NCI-H446 treated with DMSO at 0.1 percent for 48 hours (cell line): ENCODE data around the gene FCGR3A.
"Not testable (repeated sequence)": the region's sequence is repeated elsewhere in the genome, so short reads cannot be mapped to it uniquely, and the experiment has no call there.

Source experiments
- DNase-seq: peaks from one replicate; lab custom pipeline; 2025; lab: John Stamatoyannopoulos, UW

FCGR3A gene

DNA sequence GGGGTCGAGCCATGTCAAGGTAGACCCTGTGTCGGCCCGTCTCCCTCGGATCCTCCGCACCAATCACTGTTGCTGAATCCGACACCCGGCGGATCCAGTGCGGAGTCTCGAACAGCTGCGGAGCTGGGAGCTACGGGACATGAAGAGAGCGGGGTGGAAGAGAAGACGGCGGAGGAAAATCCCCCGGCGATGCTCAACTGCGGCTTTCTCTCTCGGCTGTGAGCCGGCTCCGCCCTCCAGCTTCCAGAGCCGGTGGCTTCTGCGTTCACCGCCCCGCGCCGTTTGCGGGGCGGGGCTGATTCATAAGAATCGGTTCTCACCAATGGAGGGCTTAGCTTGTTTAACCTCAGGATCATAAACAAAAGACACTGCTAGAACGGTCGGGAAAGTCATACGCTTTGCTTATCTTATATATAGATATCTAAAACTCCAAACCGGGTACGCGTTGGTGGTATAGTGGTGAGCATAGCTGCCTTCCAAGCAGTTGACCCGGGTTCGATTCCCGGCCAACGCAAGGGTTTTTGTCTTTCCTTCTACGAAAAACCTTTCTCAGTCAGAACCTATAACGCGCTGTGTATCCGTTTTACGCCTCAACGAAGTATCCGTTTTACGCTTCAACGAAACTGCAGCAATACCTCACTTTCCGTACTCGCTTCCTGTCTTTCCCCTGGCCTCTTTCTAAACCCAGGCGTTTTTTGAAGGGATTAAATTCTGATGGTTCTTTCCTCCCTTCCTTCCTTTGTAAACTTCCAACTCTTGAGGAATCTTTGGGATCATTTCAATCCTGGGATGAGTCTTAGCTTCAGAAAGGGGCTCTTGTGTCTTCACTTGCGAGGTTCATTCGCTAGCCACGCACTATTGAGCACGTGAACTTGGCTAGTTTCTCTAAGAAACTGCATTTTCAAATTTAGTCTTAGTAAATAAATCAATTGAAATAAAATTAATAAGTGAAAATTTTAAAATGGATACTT is 18.7 kb downstream of the FCGR3A start:
- peak; percentile 93 for DNase-seq

- DNase-seq, result peak; percentile 35
Observed at GRCh38 chr1:161530158-161530557, 19.5 kb downstream of the FCGR3A start.

GRCh38 chr1:161529463-161530104 is 20.0 kb downstream of the FCGR3A start:
- DNase-seq, result not testable (repeated sequence)

GRCh38 chr1:161528550-161528949 is 21.1 kb downstream of the FCGR3A start:
- not testable (repeated sequence) for DNase-seq

DNA sequence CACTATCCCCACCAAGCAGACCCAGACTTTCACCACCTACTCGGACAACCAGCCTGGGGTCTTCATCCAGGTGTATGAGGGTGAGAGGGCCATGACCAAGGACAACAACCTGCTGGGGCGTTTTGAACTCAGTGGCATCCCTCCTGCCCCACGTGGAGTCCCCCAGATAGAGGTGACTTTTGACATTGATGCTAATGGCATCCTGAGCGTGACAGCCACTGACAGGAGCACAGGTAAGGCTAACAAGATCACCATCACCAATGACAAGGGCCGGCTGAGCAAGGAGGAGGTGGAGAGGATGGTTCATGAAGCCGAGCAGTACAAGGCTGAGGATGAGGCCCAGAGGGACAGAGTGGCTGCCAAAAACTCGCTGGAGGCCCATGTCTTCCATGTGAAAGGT is 23.7 kb downstream of the FCGR3A start:
- DNase-seq, result not testable (repeated sequence)

DNA sequence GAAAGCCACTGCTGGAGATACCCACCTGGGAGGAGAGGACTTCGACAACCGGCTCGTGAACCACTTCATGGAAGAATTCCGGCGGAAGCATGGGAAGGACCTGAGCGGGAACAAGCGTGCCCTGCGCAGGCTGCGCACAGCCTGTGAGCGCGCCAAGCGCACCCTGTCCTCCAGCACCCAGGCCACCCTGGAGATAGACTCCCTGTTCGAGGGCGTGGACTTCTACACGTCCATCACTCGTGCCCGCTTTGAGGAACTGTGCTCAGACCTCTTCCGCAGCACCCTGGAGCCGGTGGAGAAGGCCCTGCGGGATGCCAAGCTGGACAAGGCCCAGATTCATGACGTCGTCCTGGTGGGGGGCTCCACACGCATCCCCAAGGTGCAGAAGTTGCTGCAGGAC is 24.3 kb downstream of the FCGR3A start:
- not testable (repeated sequence) for DNase-seq

DNA sequence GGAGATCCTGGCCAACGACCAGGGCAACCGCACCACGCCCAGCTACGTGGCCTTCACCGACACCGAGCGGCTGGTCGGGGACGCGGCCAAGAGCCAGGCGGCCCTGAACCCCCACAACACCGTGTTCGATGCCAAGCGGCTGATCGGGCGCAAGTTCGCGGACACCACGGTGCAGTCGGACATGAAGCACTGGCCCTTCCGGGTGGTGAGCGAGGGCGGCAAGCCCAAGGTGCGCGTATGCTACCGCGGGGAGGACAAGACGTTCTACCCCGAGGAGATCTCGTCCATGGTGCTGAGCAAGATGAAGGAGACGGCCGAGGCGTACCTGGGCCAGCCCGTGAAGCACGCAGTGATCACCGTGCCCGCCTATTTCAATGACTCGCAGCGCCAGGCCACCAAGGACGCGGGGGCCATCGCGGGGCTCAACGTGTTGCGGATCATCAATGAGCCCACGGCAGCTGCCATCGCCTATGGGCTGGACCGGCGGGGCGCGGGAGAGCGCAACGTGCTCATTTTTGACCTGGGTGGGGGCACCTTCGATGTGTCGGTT is 24.8 kb downstream of the FCGR3A start:
- DNase-seq, result not testable (repeated sequence)

DNA sequence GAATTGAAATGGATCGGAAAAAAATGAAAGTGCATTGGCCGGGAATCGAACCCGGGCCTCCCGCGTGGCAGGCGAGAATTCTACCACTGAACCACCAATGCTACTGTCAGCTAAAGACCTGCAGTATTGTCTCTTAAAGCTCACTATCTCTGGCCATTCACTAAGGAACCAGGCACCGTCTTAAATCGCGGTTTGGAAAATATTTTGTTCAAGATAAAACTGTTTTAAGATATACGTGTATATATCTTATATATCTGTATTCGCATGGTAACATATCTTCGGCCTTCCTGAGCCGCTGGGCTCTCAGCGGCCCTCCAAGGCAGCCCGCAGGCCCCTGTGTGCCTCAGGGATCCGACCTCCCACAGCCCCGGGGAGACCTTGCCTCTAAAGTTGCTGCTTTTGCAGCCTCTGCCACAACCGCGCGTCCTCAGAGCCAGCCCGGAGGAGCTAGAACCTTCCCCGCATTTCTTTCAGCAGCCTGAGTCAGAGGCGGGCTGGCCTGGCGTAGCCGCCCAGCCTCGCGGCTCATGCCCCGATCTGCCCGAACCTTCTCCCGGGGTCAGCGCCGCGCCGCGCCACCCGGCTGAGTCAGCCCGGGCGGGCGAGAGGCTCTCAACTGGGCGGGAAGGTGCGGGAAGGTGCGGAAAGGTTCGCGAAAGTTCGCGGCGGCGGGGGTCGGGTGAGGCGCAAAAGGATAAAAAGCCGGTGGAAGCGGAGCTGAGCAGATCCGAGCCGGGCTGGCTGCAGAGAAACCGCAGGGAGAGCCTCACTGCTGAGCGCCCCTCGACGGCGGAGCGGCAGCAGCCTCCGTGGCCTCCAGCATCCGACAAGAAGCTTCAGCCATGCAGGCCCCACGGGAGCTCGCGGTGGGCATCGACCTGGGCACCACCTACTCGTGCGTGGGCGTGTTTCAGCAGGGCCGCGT is 25.5 kb downstream of the FCGR3A start, which contains the start of gene HSPA6:
Gene HSPA6, plus strand, starts transcription at position 724 of the 925 bp plus-strand sequence. Its CDS starts 119 bp downstream, at position 843.
- peak; percentile 52 for DNase-seq

- not testable (repeated sequence) for DNase-seq
Observed at GRCh38 chr1:161523041-161523816, 26.4 kb downstream of the FCGR3A start.

GRCh38 chr1:161513953-161514352 is 35.7 kb downstream of the FCGR3A start:
- not testable (repeated sequence) for DNase-seq

GRCh38 chr1:161513448-161513780 is 36.2 kb downstream of the FCGR3A start:
- not testable (repeated sequence) for DNase-seq

- DNase-seq, result not testable (repeated sequence)
Observed at GRCh38 chr1:161512636-161513447, 36.8 kb downstream of the FCGR3A start.

DNA sequence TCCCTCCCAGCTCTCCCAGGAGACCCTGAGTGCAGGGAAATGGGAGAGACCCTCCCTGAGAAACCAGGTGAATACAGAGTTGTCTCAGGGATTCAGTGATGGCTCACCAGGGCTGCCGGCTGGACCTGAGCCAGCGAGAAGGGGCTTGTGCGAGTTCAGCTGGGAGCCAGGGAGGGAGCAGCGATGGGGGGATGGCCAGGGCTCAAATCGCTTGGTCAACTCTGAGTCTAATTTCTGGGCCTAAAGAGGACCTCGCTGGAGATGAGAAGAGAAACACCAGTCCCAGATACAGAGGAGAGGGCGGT is 37.9 kb downstream of the FCGR3A start:
- DNase-seq, result no peak

DNA sequence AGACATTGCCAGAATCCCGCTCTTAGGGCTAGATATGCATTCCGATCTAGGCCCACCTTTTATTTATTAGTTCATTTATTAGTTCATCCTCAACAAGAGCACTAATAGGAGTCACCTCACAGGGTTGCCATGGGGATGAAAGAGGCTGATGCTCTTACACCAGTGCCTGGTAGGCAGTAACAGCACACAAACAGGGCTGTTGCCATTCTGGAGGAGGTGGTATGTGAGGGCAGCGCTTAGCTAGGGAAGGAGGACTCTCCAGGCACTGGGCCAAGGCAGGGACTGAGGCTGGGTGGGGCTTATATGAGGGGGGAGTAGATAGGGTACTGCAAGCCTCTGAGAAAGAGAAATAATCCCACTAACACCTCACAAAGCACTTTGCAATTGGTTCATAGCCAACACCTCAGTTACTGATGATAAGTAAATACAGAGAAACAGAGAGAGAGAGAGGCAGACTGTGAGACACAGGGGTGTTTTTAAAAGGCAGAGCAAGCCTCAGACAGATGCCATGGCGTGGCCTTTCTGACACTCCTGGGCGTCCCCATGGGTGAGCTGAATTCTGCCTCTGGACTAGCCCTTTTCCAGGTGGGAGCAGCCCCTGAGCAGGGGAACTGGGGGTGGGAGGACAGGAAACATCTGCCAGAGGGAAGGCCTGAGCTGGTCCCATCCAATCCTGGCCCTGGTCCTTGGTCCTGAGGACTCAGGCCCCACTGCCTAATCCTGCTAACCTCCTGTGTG is 38.4 kb downstream of the FCGR3A start:
- no peak for DNase-seq

GRCh38 chr1:161510477-161510876 is 39.1 kb downstream of the FCGR3A start:
- no peak for DNase-seq

DNA sequence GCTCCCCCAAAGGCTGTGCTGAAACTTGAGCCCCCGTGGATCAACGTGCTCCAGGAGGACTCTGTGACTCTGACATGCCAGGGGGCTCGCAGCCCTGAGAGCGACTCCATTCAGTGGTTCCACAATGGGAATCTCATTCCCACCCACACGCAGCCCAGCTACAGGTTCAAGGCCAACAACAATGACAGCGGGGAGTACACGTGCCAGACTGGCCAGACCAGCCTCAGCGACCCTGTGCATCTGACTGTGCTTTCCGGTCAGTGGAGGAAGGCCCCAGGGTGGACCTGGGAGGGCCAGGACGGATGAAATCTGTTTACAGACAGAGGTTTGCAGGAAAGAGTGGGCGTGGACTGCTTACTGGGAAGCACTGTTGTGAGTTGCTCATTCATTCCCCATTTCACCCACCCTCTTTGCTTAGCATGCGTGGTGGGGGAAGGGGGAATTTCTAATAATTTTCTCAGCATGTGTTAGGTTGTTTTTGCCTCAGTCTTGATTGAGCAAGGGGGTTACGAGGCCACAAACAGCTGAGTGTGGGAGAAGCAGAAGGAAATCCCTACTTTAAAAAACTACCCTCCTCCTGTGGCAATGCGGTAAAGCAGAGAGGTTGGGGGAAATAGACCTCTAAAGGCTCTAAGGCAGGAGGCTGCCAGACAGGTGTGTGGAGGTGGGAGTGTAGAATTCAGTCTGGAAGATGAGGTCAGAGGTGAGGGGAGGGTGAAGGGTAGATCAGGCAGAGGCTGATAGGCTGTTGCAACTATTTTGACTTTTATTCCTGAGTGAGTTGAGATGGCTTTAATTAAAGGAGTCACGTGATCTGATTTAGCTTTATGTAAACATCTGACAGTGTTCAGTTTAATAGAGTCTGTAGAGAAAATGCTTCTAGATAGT is 43.0 kb downstream of the FCGR3A start:
- DNase-seq, result no peak

DNA sequence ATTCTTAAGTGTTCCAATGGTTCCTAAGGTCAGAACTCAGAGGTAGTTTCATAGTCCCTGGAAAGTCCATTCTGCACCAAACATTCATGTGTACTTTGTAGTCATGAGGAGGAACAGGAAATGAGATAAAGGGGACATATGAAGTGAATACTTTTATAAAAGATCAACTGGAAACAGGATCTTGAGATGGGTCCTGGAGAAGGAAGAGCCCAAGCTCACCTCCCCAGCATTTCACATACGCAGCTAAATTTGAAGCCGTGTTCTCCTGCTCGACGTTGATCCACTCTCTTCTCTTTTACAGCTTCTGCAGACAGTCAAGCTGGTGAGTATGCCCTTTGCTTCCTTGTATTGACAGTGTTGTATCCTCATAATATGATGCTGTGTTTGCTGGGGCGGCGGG is 43.9 kb downstream of the FCGR3A start:
- no peak for DNase-seq

DNA sequence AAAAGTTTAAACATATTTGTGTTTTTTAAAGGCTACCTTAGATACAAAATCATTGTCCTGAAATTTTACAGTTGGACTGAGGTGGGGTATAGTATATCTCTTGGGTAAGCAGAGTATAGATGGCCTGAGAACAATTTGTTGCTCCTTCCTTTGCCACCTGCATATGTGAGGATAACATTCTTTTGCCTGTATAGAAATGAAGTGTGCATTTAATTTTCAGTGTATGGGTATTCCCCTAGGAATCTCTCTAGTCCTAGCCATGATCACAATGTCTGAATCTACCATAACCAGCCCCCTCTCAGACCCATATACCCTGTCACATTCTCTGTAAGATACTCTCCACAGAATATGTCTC is 46.2 kb downstream of the FCGR3A start:
- no peak for DNase-seq
